HepG2 (cell line): ENCODE data around the gene TMEM255B. TPM values are rescaled to one million over a fixed set of nuclear protein-coding genes. Genes with fewer than 3 reads are reported as not detected.

Experiments
- ATAC-seq: fragments of 200-7000 bp; cut with Tn5 transposase; 3 replicates; pipeline ENCODE4 v1.9.1; 2020; ENCODE audit warnings: mild to moderate bottlenecking, moderate library complexity
- BruUV-seq: library from RNA; stranded (reverse); fragments of 400-500 nt; replicated peaks from 2 replicates; lab custom pipeline; 2021; lab: Mats Ljungman, UMichigan
- CTCF ChIA-PET: fragments of 300-600 bp; formaldehyde crosslinking; extraction: SDS; loops from one replicate; lab custom pipeline; 2021; ENCODE audit warnings: low total read pairs, inconsistent platforms, low intra/inter-chr PET ratio; lab: Yijun Ruan, JAX
- POLR2A ChIA-PET: fragments of 350-600 bp; sonication (Branson Sonifier 250); formaldehyde crosslinking; loops from one replicate; lab custom pipeline; 2020; ENCODE audit warnings: antibody characterized with exemption, inconsistent platforms; lab: Yijun Ruan, JAX
- DNase-seq: peaks from one replicate; pipeline ENCODE4 v3.0.0-alpha.2; 2015; ENCODE audit warnings: low spot score
- FAIRE-seq: peaks from 3 replicates; lab custom pipeline; 2011; peaks lifted over from hg19 to GRCh38; lab: Jason Lieb, UNC
- H2AFZ ChIP-seq: one replicate; pipeline ENCODE4 v1.6.1; 2011; ENCODE audit warnings: low read length, inconsistent platforms
- H3K27ac ChIP-seq: fragments of 300-600 bp; 3 replicates; pipeline ENCODE4 v1.8.0; 2011; ENCODE audit warnings: mixed run types, mild to moderate bottlenecking, mixed read lengths, low read length, inconsistent platforms; ENCODE audit not compliant: insufficient read depth; ENCODE audit errors: extremely low read length
- H3K27me3 ChIP-seq, 2 experiments: fragments of 200-600 bp in 1 of 2; 2 replicates in 1 of 2; 3 replicates in 1 of 2; pipeline versions ENCODE4 v1.6.0 to v1.8.0; 2011; ENCODE audit warnings: low read length in 2 of 2, mild to moderate bottlenecking in 2 of 2, moderate library complexity in 2 of 2, inconsistent platforms in 1 of 2; ENCODE audit not compliant: insufficient read depth in 2 of 2, control insufficient read depth in 1 of 2
- H3K36me3 ChIP-seq, 2 experiments: fragments of 200-600 bp in 1 of 2; replicated peaks in 1 of 2; 2 replicates in 1 of 2; 3 replicates in 1 of 2; pipeline versions ENCODE4 v1.5.1 to v1.8.0; 2011; ENCODE audit warnings: low read length in 2 of 2, inconsistent platforms in 1 of 2; ENCODE audit not compliant: insufficient read depth in 2 of 2, control insufficient read depth in 1 of 2
- H3K4me1 ChIP-seq: 2 replicates; pipeline ENCODE4 v1.5.1; 2012; ENCODE audit warnings: low read length, inconsistent platforms; ENCODE audit not compliant: insufficient read depth
- H3K4me2 ChIP-seq: 2 replicates; pipeline ENCODE4 v1.6.0; 2011; ENCODE audit warnings: low read depth, low read length, inconsistent platforms
- H3K4me3 ChIP-seq, 3 experiments: fragments of 200-600 bp in 1 of 3; sonication (generic), shearing (Covaris generic) in 1 of 3; replicated peaks in 1 of 3; 2 replicates each; pipeline ENCODE4 v1.5.1; 2011 to 2016; ENCODE audit warnings: low read length in 3 of 3, inconsistent platforms in 2 of 3, low read depth in 2 of 3, mild to moderate bottlenecking in 2 of 3, control low read depth in 1 of 3, mixed read lengths in 1 of 3; ENCODE audit not compliant: insufficient read depth in 1 of 3
- H3K79me2 ChIP-seq: one replicate; pipeline ENCODE4 v1.6.1; 2011; ENCODE audit warnings: low read length, inconsistent platforms; ENCODE audit not compliant: insufficient read depth
- H3K9ac ChIP-seq: 2 replicates; pipeline ENCODE4 v1.6.0; 2011; ENCODE audit warnings: mild to moderate bottlenecking, low read depth, low read length, inconsistent platforms; ENCODE audit not compliant: insufficient read depth
- H3K9me3 ChIP-seq: 2 replicates; pipeline ENCODE4 v1.5.1; 2012; ENCODE audit warnings: mild to moderate bottlenecking, low read length
- H4K20me1 ChIP-seq: 2 replicates; pipeline ENCODE4 v1.6.0; 2011; ENCODE audit warnings: inconsistent platforms, mild to moderate bottlenecking, low read length, moderate library complexity; ENCODE audit not compliant: insufficient read depth
- AKAP8 ChIP-seq: sonication (generic); formaldehyde crosslinking; IDR thresholded peaks from 2 replicates; pipeline ENCODE4 v1.5.1; 2020; ENCODE audit warnings: mild to moderate bottlenecking, missing genetic modification reagents
- MED13 ChIP-seq: sonication (generic); formaldehyde crosslinking; IDR thresholded peaks from 2 replicates; pipeline ENCODE4 v1.5.0; 2020; ENCODE audit warnings: missing genetic modification reagents
- TGIF2 ChIP-seq: IDR thresholded peaks from 2 replicates; pipeline ENCODE4 v1.6.1; 2016; ENCODE audit warnings: control low read depth, missing compliant biosample characterization
- ZNF350 ChIP-seq: sonication (generic); formaldehyde crosslinking; IDR thresholded peaks from 2 replicates; pipeline ENCODE4 v1.4.0; 2020; ENCODE audit warnings: mild to moderate bottlenecking, low read depth, missing genetic modification reagents, borderline replicate concordance
- ZSCAN29 ChIP-seq: sonication (generic); formaldehyde crosslinking; conservative IDR thresholded peaks from 2 replicates; pipeline ENCODE4 v1.4.0; 2020; ENCODE audit warnings: mild to moderate bottlenecking, missing genetic modification reagents
- WGBS: methylation state at CpG from one replicate; pipeline ENCODE4 v1.1.6; 2017; ENCODE audit warnings: low lambda C conversion rate; 5-methylcytosine and 5-hydroxymethylcytosine counted together
- in situ Hi-C: cut with HindIII; loops from 2 replicates; pipeline ENCODE4 v1.10.0; 2017; ENCODE audit warnings: low pct_unique_long_range_greater_than_20kb; ENCODE audit not compliant: extremely low pct_ligation_motif_present
- intact Hi-C: fragments of 100-400 bp; cut with micrococcal nuclease; formaldehyde crosslinking; loops from one replicate; pipeline ENCODE4 v1.10.0; 2022; ENCODE audit not compliant: unreplicated experiment
- polyA plus RNA-seq, 8 experiments: library from polyadenylated mRNA; depleted of rRNA in 3 of 8; stranded (reverse) in 7 of 8; unstranded in 1 of 8; fragments of >200 nt; fragmentation: Illumina TruSeq in 4 of 8; extraction: Trizol in 4 of 8; gene quantifications; 2 replicates each; pipeline versions ENCODE4 v1.2.1 to v1.2.3, GENCODE V29; 2011 to 2016; ENCODE audit warnings: low read depth in 4 of 8, missing spikeins in 1 of 8, mixed read lengths in 1 of 8; ENCODE audit not compliant: insufficient read depth in 1 of 8
- total RNA-seq, 5 experiments: library from RNA; depleted of rRNA; stranded (reverse); fragments of >200 nt; fragmentation: Illumina TruSeq; extraction: Trizol; gene quantifications; 2 replicates each; pipeline ENCODE4 v1.2.3, GENCODE V29; 2016; ENCODE audit warnings: low read depth in 1 of 5
- TF ChIP-seq, protein P1 (sequence below): sonication (generic); formaldehyde crosslinking; IDR thresholded peaks from 2 replicates; pipeline ENCODE4 v1.4.0; 2020; ENCODE audit warnings: missing genetic modification reagents, mild to moderate bottlenecking, borderline replicate concordance
- TF ChIP-seq, protein P2 (sequence below): sonication (generic); formaldehyde crosslinking; IDR thresholded peaks from 2 replicates; pipeline ENCODE4 v1.9.0; 2021; ENCODE audit warnings: missing genetic modification reagents, borderline replicate concordance
- TF ChIP-seq, protein P3 (sequence below): IDR thresholded peaks from 2 replicates; pipeline ENCODE4 v1.6.1; 2016; ENCODE audit warnings: low read depth, borderline replicate concordance
- TF ChIP-seq, protein P4 (sequence below): sonication (generic); formaldehyde crosslinking; IDR thresholded peaks from 2 replicates; pipeline ENCODE4 v1.4.0; 2020; ENCODE audit warnings: missing genetic modification reagents, borderline replicate concordance

Gene TMEM255B
- total and polyA plus RNA-seq, 2 of the 13 experiments (the other 11 are each of a cell fraction or from before 2014, with no cell fraction given) = not detected

DNA sequence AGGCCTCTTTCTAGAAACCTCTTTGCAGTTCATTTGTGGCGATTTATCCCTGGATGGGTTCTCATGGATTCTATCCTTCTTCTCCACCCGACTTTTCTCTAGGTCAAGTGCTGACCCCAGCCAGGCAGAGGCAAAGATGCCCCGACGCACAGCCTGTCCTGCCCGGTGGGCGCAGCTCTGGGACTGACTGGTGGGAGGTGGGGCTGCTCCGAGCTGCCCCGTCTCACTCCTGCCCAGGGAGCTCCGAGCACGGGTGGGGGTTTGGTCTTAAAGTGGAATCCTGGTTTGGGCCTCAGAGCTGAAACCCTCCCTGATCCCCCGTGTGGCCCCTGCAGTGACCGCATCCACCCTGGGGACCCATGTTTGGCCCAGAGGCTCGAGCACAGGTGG, 60.3 kb downstream of the TMEM255B start (continued):
- no peak for TF ChIP-seq ZSCAN29 (CRISPR knock-in tag)
- TF ChIP-seq MED13 = no peak
- TF ChIP-seq, protein P1, sequence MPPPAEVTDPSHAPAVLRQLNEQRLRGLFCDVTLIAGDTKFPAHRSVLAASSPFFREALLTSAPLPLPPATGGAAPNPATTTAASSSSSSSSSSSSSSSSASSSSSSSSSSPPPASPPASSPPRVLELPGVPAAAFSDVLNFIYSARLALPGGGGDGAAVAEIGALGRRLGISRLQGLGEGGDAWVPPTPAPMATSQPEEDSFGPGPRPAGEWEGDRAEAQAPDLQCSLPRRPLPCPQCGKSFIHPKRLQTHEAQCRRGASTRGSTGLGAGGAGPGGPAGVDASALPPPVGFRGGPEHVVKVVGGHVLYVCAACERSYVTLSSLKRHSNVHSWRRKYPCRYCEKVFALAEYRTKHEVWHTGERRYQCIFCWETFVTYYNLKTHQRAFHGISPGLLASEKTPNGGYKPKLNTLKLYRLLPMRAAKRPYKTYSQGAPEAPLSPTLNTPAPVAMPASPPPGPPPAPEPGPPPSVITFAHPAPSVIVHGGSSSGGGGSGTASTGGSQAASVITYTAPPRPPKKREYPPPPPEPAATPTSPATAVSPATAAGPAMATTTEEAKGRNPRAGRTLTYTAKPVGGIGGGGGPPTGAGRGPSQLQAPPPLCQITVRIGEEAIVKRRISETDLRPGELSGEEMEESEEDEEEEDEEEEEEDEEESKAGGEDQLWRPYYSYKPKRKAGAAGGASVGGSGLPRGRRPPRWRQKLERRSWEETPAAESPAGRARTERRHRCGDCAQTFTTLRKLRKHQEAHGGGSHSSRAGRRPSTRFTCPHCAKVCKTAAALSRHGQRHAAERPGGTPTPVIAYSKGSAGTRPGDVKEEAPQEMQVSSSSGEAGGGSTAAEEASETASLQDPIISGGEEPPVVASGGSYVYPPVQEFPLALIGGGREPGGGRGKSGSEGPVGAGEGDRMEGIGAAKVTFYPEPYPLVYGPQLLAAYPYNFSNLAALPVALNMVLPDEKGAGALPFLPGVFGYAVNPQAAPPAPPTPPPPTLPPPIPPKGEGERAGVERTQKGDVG (CRISPR knock-in tag) = no peak
- TF ChIP-seq TGIF2 = no peak

DNA sequence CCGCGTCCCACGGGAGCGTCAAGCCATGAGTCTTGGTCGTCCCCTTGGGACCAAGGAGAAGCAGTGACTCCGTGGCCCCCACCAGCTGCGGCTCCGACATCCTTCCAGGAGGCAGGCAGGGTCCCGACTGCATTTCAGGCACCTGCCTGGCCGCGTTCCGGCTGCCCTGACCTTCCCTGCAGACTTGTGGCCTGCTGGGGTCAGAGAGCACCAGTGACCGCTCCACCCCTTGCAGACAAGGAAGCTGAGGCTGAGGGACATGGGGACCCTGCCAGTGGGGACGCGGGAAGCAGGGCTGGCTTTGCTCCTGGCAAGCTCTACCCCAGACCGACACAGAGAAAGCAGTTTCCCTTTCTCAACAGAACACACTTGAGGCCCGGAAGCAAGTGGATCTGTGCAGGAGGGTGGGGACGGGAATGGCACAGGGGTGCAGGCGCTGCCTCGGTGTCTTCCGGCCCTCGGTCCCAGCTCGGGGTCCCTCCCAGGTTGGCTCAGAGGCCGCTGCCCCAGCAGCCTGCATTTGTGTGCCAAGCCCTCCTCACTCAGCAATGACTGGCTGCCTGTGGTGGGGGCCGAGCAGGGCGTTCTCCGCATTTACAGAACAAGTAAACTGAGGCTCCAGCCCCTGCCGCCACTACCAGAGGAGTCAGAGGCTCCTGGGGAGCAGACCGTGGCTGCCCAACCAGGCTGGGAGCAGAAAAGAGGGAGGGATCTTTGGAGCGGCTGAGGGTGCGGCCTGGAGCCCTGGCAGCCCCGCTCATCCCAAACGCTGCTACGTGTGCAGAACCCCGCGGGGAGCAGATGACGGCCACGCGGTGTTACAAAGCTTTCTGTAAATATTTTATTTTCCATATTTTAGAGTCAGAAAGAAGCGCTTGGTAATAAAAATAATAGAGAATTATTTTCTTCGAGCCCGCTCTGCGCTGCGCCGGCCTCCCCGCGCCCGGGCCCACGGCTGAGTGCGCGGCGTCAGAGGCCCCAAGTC, 61.0 kb downstream of the TMEM255B start:
- no peak overlapping the region for H2AFZ ChIP-seq
- DNase-seq = no peak
- FAIRE-seq = no peak
- no peaks in the 10 kb centered on the region for H3K36me3 ChIP-seq
- no peak overlapping the region for H3K4me2 ChIP-seq
- ChIA-PET CTCF (no interaction called here), POLR2A (no interaction called here)
- in situ Hi-C loops (loop anchor here (5.0 kb wide), 1 partner anchor 82 kb away; no protein-coding TSS in a partner anchor), intact Hi-C loops (no loop called here)
- H3K79me2 ChIP-seq = no peaks in the 10 kb centered on the region
- H3K4me3 ChIP-seq = no peak overlapping the region
- no peaks in the 10 kb centered on the region for H4K20me1 ChIP-seq
- no peaks in the 10 kb centered on the region for H3K9me3 ChIP-seq
- H3K27ac ChIP-seq = no peak overlapping the region
- 86% methylated on average over 27 of the region's 52 CpGs for WGBS
- H3K9ac ChIP-seq = no peak overlapping the region
- H3K27me3 ChIP-seq = peaks cover 5 to 10% of the 10 kb centered on the region in 2 experiments; a peak in 4 of 5 replicates
- H3K4me1 ChIP-seq = no peaks in the 10 kb centered on the region
- no TSS peak for BruUV-seq
- ATAC-seq = no peak
- TF ChIP-seq, protein P2, sequence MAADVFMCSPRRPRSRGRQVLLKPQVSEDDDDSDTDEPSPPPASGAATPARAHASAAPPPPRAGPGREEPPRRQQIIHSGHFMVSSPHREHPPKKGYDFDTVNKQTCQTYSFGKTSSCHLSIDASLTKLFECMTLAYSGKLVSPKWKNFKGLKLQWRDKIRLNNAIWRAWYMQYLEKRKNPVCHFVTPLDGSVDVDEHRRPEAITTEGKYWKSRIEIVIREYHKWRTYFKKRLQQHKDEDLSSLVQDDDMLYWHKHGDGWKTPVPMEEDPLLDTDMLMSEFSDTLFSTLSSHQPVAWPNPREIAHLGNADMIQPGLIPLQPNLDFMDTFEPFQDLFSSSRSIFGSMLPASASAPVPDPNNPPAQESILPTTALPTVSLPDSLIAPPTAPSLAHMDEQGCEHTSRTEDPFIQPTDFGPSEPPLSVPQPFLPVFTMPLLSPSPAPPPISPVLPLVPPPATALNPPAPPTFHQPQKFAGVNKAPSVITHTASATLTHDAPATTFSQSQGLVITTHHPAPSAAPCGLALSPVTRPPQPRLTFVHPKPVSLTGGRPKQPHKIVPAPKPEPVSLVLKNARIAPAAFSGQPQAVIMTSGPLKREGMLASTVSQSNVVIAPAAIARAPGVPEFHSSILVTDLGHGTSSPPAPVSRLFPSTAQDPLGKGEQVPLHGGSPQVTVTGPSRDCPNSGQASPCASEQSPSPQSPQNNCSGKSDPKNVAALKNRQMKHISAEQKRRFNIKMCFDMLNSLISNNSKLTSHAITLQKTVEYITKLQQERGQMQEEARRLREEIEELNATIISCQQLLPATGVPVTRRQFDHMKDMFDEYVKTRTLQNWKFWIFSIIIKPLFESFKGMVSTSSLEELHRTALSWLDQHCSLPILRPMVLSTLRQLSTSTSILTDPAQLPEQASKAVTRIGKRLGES = no peak
- TF ChIP-seq AKAP8 (CRISPR knock-in tag) (no peak), ZNF350 (CRISPR knock-in tag) (no peak)
- TF ChIP-seq, protein P3, sequence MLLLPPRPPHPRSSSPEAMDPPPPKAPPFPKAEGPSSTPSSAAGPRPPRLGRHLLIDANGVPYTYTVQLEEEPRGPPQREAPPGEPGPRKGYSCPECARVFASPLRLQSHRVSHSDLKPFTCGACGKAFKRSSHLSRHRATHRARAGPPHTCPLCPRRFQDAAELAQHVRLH (CRISPR knock-in tag) = no peak
- TF ChIP-seq, protein P4, sequence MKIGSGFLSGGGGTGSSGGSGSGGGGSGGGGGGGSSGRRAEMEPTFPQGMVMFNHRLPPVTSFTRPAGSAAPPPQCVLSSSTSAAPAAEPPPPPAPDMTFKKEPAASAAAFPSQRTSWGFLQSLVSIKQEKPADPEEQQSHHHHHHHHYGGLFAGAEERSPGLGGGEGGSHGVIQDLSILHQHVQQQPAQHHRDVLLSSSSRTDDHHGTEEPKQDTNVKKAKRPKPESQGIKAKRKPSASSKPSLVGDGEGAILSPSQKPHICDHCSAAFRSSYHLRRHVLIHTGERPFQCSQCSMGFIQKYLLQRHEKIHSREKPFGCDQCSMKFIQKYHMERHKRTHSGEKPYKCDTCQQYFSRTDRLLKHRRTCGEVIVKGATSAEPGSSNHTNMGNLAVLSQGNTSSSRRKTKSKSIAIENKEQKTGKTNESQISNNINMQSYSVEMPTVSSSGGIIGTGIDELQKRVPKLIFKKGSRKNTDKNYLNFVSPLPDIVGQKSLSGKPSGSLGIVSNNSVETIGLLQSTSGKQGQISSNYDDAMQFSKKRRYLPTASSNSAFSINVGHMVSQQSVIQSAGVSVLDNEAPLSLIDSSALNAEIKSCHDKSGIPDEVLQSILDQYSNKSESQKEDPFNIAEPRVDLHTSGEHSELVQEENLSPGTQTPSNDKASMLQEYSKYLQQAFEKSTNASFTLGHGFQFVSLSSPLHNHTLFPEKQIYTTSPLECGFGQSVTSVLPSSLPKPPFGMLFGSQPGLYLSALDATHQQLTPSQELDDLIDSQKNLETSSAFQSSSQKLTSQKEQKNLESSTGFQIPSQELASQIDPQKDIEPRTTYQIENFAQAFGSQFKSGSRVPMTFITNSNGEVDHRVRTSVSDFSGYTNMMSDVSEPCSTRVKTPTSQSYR (CRISPR knock-in tag) = no peak
